NB4 (cell line): ENCODE results near the gene PPP1R13L.

Experiments used
- POLR2A ChIP-seq: IDR thresholded peaks from 2 replicates; pipeline ENCODE4 v1.6.1; 2011; ENCODE audit warnings: mild to moderate bottlenecking; ENCODE audit not compliant: insufficient read length; ENCODE audit errors: extremely low read depth
- TF ChIP-seq, protein P1 (sequence below): IDR thresholded peaks from one replicate; pipeline ENCODE4 v1.5.1; 2012; ENCODE audit warnings: low read depth, low read length
- TF ChIP-seq, protein P2 (sequence below): IDR thresholded peaks from 2 replicates; pipeline ENCODE4 v1.6.1; 2011; ENCODE audit warnings: low read depth, low read length

DNA sequence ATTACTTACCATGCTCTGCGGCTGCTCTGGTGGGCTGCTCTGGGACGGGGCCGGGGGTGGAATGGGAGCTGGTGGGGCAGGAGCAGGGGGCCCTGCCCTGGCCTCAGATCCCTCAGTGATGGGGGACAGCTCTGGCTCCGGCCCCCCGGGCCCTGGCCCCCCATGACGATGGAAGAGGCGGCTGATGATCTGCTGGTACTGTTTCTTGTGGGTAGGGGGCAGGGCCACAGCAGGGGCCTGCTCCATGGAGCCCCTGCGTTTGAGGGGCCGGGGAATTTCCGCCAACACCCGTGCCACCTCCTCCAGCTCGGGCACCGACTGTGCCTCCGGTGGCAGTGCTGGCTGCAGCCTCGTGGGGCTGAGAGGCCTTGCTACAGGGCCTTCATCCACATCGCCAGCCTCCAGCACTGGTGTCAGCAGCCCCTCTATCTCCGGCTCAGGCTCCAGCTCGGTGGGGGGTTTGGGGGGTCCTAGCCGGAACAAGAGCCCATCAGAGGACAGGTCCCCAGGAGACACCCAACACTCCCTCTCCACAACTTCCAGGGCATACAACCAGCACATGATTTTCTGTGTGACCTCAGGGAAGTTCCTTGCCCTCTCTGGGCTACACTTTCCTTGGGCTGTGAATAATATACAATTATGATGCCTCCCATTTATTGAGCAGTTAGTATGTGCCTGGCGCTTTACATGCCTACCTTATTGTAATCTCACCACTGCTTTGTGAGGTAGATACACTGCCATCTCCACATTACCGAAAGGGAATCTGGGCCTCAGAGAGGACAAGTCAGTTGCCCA lies 12.8 kb downstream of the PPP1R13L start:
- no peak for TF ChIP-seq POLR2A
- TF ChIP-seq, protein P1, sequence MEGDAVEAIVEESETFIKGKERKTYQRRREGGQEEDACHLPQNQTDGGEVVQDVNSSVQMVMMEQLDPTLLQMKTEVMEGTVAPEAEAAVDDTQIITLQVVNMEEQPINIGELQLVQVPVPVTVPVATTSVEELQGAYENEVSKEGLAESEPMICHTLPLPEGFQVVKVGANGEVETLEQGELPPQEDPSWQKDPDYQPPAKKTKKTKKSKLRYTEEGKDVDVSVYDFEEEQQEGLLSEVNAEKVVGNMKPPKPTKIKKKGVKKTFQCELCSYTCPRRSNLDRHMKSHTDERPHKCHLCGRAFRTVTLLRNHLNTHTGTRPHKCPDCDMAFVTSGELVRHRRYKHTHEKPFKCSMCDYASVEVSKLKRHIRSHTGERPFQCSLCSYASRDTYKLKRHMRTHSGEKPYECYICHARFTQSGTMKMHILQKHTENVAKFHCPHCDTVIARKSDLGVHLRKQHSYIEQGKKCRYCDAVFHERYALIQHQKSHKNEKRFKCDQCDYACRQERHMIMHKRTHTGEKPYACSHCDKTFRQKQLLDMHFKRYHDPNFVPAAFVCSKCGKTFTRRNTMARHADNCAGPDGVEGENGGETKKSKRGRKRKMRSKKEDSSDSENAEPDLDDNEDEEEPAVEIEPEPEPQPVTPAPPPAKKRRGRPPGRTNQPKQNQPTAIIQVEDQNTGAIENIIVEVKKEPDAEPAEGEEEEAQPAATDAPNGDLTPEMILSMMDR: no peak
- TF ChIP-seq, protein P2, sequence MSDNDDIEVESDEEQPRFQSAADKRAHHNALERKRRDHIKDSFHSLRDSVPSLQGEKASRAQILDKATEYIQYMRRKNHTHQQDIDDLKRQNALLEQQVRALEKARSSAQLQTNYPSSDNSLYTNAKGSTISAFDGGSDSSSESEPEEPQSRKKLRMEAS: no peak
